ENCODE results near the gene POPDC3.
A peak's percentile ranks its signal among the peaks of the same experiment; 100 is the strongest.

POPDC3 gene

GRCh38 chr6:105136431-105137350 is 43.1 kb downstream of the POPDC3 start:
- DNase-seq (ENCODE audit: insufficient read length), result peak; percentile 41
- no peak for FAIRE-seq
- TF ChIP-seq TAF1 (IDR thresholded peaks at IDR 0.05; ENCODE audit: borderline replicate concordance, low read depth, low read length), result no peak
- TF ChIP-seq POLR2A (IDR thresholded peaks at IDR 0.05; ENCODE audit: low read depth, low read length), result no peak
- TF ChIP-seq POLR2AphosphoS5 (IDR thresholded peaks at IDR 0.05; ENCODE audit: low read depth, low read length), result no peak

DNA sequence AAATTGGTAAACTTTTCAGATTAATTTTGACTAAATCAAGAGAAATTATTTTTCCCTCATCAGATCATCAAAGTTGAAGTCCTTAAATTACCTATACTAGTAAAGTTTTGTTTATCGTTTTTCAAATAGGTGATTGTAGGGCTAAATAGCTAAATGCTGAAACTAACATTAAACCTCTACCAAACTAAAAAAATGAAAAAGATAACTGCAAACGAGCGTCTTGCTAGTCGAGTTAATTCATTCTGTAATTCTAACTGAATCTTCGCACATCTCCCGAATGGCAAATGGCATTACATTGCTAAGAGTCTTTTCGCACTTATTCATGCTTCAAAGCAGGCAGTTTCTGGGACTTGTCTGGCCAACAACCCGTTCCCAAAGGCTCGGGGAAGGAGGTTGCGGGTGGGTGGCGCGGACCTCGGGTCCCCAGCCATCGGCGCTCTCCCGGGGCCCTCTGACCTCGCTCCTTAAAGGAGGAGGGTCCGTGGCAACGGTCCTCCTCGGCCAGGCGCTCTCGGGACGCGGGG is 43.8 kb downstream of the POPDC3 start:
- no peak for FAIRE-seq
- no peak for DNase-seq (ENCODE audit: insufficient read length)
- TF ChIP-seq POLR2A (IDR thresholded peaks at IDR 0.05; ENCODE audit: low read depth, low read length), result no peak
- no peak for TF ChIP-seq POLR2AphosphoS5 (IDR thresholded peaks at IDR 0.05; ENCODE audit: low read depth, low read length)
- no peak for TF ChIP-seq TAF1 (IDR thresholded peaks at IDR 0.05; ENCODE audit: borderline replicate concordance, low read depth, low read length)

GRCh38 chr6:105135056-105135455 is 44.8 kb downstream of the POPDC3 start:
- no peak for TF ChIP-seq POLR2AphosphoS5 (IDR thresholded peaks at IDR 0.05; ENCODE audit: low read depth, low read length)
- TF ChIP-seq TAF1 (IDR thresholded peaks at IDR 0.05; ENCODE audit: borderline replicate concordance, low read depth, low read length), result no peak
- TF ChIP-seq POLR2A (IDR thresholded peaks at IDR 0.05; ENCODE audit: low read depth, low read length), result no peak
- no peak for FAIRE-seq
- DNase-seq (ENCODE audit: insufficient read length), result no peak

- DNase-seq (ENCODE audit: insufficient read length), result no peak
- TF ChIP-seq POLR2A (IDR thresholded peaks at IDR 0.05; ENCODE audit: low read depth, low read length) (no peak), POLR2AphosphoS5 (IDR thresholded peaks at IDR 0.05; ENCODE audit: low read depth, low read length) (no peak), TAF1 (IDR thresholded peaks at IDR 0.05; ENCODE audit: borderline replicate concordance, low read depth, low read length) (no peak)
- no peak for FAIRE-seq
These were observed 57.1 kb downstream of the POPDC3 start for GRCh38 chr6:105122717-105123116.

DNA sequence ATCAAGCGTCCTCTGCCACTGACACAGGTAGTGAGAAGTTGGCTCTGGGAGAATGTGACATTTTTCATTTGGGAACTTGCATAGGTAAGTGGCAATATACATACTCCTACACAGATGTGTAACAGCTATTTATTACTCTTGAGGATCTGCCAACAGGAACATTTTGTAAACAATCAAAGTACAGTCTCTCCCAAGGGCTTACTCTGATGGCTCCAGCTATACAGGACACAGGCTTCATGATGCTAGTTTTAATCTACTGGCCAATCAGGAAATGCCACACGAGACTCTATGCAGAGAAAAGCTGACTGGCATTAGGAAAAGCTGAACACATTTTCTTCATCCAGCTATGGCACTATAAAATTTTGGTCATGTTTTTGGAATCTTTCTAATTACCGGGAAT is 57.8 kb downstream of the POPDC3 start:
- DNase-seq (ENCODE audit: insufficient read length), result no peak
- FAIRE-seq, result no peak
- TF ChIP-seq POLR2AphosphoS5 (IDR thresholded peaks at IDR 0.05; ENCODE audit: low read depth, low read length) (no peak), POLR2A (IDR thresholded peaks at IDR 0.05; ENCODE audit: low read depth, low read length) (no peak), TAF1 (IDR thresholded peaks at IDR 0.05; ENCODE audit: borderline replicate concordance, low read depth, low read length) (no peak)

DNA sequence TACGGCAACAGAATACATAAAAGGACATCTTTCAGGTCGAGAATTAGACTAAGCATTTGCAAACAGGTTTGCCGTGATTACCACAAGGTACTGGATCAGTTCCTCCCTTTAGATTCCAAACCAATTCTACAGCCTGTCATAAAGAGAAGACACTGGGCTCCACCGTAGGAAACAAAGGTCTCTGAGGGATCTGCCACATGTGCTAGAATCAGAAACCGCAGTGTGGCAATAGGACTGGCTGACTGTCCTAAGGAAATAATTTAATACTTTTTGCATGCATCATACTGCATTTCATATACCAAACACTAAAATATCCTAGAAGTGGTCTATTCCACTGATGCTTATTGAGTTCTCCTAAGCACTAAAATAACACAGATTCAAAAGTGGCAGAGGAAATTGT is 59.2 kb downstream of the POPDC3 start:
- TF ChIP-seq TAF1 (IDR thresholded peaks at IDR 0.05; ENCODE audit: borderline replicate concordance, low read depth, low read length) (no peak), POLR2A (IDR thresholded peaks at IDR 0.05; ENCODE audit: low read depth, low read length) (no peak), POLR2AphosphoS5 (IDR thresholded peaks at IDR 0.05; ENCODE audit: low read depth, low read length) (no peak)
- FAIRE-seq (no peak), DNase-seq (ENCODE audit: insufficient read length) (no peak)

DNA sequence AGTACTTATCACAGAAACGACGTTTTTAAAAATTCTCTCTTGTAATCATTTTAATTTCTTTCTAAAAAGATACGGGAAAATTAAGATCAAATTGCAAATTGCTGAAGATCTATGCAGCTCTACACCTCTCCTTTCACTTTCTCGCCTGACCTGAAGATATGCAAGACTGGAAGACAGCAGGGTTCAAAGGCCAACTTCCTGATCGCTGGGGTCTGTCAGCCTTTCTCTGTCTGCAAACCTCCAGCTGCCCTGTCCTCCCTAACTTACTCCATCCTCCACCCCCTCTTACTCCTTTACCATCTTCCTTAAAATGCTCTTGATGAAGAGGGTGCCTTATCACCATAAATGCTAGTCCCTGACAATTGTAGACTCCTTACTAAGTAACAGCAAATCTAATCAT is 63.7 kb downstream of the POPDC3 start:
- TF ChIP-seq TAF1 (IDR thresholded peaks at IDR 0.05; ENCODE audit: borderline replicate concordance, low read depth, low read length) (no peak), POLR2A (IDR thresholded peaks at IDR 0.05; ENCODE audit: low read depth, low read length) (no peak)
- DNase-seq (ENCODE audit: insufficient read length), result no peak
- FAIRE-seq, result no peak

- TF ChIP-seq POLR2A (IDR thresholded peaks at IDR 0.05; ENCODE audit: low read depth, low read length), result no peak
- TF ChIP-seq POLR2AphosphoS5 (IDR thresholded peaks at IDR 0.05; ENCODE audit: low read depth, low read length), result no peak
- TF ChIP-seq TAF1 (IDR thresholded peaks at IDR 0.05; ENCODE audit: borderline replicate concordance, low read depth, low read length), result no peak
- FAIRE-seq (no peak), DNase-seq (ENCODE audit: insufficient read length) (no peak)
These were observed 66.4 kb downstream of the POPDC3 start for GRCh38 chr6:105113422-105113821.

GRCh38 chr6:105112577-105112976 is 67.2 kb downstream of the POPDC3 start:
- FAIRE-seq (no peak), DNase-seq (ENCODE audit: insufficient read length) (no peak)
- TF ChIP-seq TAF1 (IDR thresholded peaks at IDR 0.05; ENCODE audit: borderline replicate concordance, low read depth, low read length) (no peak), POLR2A (IDR thresholded peaks at IDR 0.05; ENCODE audit: low read depth, low read length) (no peak), POLR2AphosphoS5 (IDR thresholded peaks at IDR 0.05; ENCODE audit: low read depth, low read length) (no peak)

DNA sequence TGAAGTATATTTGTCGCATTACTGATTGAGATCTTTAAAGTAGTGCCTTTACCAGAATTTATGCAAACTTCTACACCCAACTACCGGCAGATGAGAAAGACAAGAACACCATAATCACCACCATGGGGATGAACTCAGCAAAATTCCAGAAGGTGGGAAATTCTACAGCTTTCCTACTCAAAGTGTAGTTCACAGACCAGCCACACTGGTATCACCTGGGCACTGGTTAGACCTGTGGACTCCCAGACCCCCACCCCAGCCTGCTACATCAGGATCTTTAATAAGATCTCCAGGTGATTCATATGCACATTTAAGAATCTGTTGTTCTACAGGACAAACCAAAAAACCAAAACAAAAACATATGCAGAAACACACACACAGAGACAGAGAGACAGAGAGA is 67.9 kb downstream of the POPDC3 start:
- DNase-seq (ENCODE audit: insufficient read length) (no peak), FAIRE-seq (no peak)
- TF ChIP-seq POLR2A (IDR thresholded peaks at IDR 0.05; ENCODE audit: low read depth, low read length), result no peak
- no peak for TF ChIP-seq TAF1 (IDR thresholded peaks at IDR 0.05; ENCODE audit: borderline replicate concordance, low read depth, low read length)
- TF ChIP-seq POLR2AphosphoS5 (IDR thresholded peaks at IDR 0.05; ENCODE audit: low read depth, low read length), result no peak

- DNase-seq (ENCODE audit: insufficient read length), result no peak
- no peak for FAIRE-seq
- no peak for TF ChIP-seq POLR2AphosphoS5 (IDR thresholded peaks at IDR 0.05; ENCODE audit: low read depth, low read length)
- TF ChIP-seq TAF1 (IDR thresholded peaks at IDR 0.05; ENCODE audit: borderline replicate concordance, low read depth, low read length), result no peak
- no peak for TF ChIP-seq POLR2A (IDR thresholded peaks at IDR 0.05; ENCODE audit: low read depth, low read length)
These were observed 68.7 kb downstream of the POPDC3 start for GRCh38 chr6:105111105-105111504.

Measured in GM12892 (cell line).